Stimulated activated CD8-positive, alpha-beta memory T cell treated with anti-CD3 and anti-CD28 coated beads, Interleukin-4, amount 100 ng/mL, for 24 hours (primary cell): ENCODE data around the gene CDYL.

Experiments used
- DNase-seq: peaks from one replicate; pipeline ENCODE4 v3.0.0-alpha.2; 2020; ENCODE audit warnings: low read depth

Gene CDYL

GRCh38 chr6:4884646-4885340 is 108.6 kb downstream of the CDYL start:
- DNase-seq = no peak

GRCh38 chr6:4885341-4885933 is 109.2 kb downstream of the CDYL start:
- DNase-seq = no peak

GRCh38 chr6:4888841-4889240 is 112.6 kb downstream of the CDYL start:
- DNase-seq = no peak

GRCh38 chr6:4889701-4890100 is 113.5 kb downstream of the CDYL start:
- no peak for DNase-seq

DNA sequence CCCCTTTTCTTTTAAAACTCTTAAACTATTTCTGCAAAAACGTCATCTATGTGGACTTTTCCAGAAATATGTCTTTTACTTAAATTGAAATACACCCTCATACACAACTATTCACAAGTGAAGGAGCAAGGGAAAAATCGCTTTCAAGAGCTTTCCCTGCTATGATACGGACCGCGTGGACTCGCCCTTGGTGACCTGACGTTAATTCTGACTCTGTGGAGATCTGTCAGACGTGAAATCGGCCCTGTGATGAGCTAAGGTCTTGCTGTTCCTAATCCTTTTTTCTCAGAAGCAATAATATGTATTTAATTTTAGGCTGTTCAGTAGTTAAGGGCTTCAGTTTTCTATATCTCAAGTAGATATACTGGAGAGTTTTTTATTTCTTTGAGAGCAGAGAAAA is 114.0 kb downstream of the CDYL start:
- DNase-seq = no peak

DNA sequence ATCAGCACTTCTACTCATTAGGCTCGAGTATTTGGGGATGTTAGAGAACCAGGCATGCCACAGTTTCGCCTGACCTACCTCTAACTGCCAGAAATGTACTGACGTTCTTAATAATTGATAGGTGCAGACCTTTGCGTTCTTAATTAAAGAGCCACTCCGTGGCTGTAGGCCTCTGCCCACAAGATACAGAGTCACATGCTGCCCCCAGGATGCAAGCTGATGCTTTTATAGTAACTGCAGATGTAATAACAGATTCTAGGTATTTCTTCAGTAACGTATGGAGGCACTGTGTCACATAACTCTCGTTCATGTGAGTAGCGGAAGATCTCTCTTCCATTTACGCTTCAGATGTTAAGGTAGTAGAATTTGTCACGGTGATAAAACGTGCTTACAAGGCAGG is 114.4 kb downstream of the CDYL start:
- DNase-seq = no peak

- DNase-seq = no peak
Observed at GRCh38 chr6:4891141-4891540, 114.9 kb downstream of the CDYL start.

DNA sequence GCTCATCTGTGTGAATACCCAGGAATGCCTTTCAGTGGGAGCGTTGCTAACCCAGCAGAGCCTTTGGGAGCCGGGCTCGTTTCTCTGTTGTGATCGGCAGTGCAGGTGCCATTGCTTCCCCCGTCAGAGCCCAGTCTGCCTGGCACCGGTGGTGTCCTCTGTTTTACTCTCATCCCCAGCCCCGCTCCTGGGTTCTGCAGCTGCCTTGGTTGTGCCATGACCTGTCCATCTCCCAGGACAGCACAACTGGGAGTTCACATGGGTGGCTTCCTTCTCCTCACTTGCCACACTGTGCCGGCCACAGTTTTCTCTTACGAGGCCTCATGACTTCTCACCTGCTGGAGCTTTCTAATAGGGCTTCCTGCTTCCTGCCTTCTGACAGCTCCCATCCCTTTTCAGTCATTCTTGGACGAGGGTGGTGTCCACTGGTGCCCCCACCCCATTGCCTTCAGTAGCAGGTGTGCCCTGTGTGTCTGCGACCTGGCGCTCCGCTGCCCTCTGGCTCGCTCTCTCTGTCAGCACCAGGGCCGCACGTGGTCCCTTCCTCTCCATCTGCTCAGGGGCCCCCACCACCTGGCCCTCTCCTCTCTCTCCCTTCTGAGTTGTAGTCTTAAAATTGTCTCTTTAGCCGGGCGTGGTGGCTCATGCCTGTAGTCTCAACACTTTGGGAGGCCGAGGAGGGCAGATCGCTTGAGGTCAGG is 116.7 kb downstream of the CDYL start:
- no peak for DNase-seq

DNA sequence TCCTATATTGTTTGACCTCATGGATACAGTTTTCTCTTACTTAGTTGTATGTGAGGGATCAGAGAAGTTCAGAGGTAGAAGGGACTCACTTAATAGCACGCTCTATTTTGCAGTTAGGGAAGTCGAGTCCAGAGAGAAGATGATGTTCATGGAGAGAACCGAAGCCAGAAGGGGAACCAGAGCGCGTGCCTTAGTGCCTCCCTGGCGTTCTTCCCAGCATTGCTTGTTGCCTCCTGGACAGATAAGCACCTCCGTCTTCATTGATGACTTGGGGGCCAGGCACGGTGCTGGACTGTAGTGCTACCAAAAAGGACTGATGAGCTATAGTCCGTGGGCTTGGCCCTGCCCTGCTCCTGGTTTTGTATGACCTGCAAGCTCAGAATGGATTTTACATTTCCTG is 117.8 kb downstream of the CDYL start:
- no peak for DNase-seq

- no peak for DNase-seq
Observed at GRCh38 chr6:4895971-4896370, 119.8 kb downstream of the CDYL start.

GRCh38 chr6:4896401-4896800 is 120.2 kb downstream of the CDYL start:
- no peak for DNase-seq

DNA sequence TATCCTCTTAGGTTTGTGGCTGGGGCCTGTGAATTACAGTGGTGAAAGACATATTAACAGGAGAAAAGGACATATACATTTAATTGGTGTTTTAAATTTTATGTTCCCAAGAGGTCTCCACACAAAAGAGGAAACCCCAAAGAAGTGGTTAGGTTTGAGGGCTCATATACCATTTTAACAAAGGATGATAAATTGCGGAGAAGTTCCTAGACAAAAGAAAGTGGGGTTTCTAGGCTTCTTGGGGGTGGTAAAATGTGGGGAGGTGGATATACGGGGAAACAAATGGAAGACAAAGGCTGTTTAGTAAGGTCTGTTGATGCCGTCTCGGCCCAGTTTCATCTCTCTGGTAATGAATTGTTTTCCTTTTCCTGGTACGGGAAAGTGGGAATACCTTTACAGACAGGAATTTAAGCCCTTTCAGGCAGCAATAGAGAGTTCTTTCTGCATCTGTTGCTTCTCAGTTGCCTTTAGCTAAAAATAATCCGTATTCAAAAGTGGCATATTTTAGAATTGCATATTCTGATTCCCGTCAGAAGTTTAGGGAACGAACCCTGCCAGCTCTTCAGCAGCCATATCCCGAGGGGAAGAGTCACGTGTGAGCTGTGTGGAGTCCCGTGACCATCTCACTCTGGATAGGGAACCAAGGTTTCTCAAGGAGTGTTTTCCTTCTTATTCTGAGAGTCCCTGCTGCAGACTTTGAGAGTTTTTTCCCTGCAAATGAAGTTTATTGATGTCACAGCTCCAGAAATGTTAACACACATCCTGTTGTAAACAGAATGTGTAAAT is 123.2 kb downstream of the CDYL start:
- no peak for DNase-seq

GRCh38 chr6:4901386-4902061 is 125.3 kb downstream of the CDYL start:
- no peak for DNase-seq

- DNase-seq = no peak
Observed at GRCh38 chr6:4902363-4902762, 126.2 kb downstream of the CDYL start.

- DNase-seq = no peak
Observed at GRCh38 chr6:4903121-4903520, 126.9 kb downstream of the CDYL start.

DNA sequence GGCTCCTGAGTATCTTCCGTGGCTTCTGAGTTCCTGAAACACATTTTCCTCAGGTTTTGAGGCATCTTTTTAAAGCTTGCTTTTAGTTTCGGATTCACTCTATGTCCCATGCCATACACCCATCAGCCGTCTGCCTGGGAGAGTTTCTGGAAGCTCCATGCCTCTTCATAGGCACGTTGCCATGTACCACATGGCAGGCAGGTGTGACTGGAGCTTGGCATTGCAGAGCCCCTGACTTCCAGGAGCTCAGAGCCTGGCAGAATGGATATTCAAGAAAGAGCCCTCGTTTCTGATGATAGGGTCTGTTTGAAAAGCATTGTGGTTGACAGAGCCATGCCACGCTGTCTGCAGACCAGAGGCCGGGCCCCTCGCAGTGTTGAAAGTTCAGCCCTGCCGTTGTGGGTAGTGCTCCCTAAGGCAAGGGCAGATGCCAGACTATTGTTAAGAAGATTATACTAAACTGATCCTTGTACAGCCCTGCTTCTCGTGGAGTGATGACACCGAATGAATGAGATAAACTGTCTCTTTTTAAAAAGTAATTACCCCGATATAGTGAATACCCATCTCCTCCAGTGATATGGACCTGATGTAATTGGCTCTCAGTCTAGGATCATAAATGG is 127.7 kb downstream of the CDYL start:
- DNase-seq = no peak

- DNase-seq = no peak
Observed at GRCh38 chr6:4904461-4905025, 128.3 kb downstream of the CDYL start.

GRCh38 chr6:4905826-4906225 is 129.6 kb downstream of the CDYL start:
- DNase-seq = no peak

GRCh38 chr6:4906293-4907276 is 130.4 kb downstream of the CDYL start:
- DNase-seq = no peak

DNA sequence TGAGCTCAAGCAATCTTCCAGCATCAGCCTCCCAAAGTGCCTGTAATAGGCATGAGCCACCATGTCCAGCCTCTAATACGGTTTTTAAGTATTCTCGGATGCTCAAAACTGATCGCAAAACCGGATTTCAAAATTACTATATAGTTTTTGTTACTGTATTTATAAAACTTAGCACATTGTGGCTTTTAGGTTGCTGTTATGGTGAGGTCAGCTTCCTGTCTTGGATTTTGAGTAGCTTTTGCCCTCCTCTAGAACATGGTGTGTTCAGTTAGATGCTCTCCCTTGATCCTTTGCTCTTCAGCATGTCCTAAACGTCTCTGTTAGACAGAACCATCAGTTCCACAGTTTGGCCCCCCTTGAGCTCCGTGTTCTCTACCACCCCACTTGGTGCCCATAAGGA is 131.4 kb downstream of the CDYL start:
- DNase-seq = no peak
